ENCODE measurements around the gene SPACDR.
A peak's percentile ranks its signal among the peaks of the same experiment; 100 is the strongest.
"Not testable (repeated sequence)": the region's sequence is repeated elsewhere in the genome, so short reads cannot be mapped to it uniquely, and the experiment has no call there.

Gene SPACDR

GRCh38 chr7:100465299-100465698 is 1.2 kb upstream of the SPACDR start:
- no peak for DNase-seq

GRCh38 chr7:100464791-100465190 is 731 bp upstream of the SPACDR start:
- DNase-seq, result no peak

- DNase-seq, result no peak
These were observed 7.0 kb downstream of the SPACDR start for GRCh38 chr7:100457033-100457432.

- no peak for DNase-seq
These were observed 7.5 kb downstream of the SPACDR start for GRCh38 chr7:100456562-100456961.

- no peak for DNase-seq
These were observed 8.9 kb downstream of the SPACDR start for GRCh38 chr7:100455206-100455605.

GRCh38 chr7:100453854-100454253 is 10.2 kb downstream of the SPACDR start:
- not testable (repeated sequence) for DNase-seq

GRCh38 chr7:100452513-100452912 is 11.5 kb downstream of the SPACDR start:
- DNase-seq, result no peak

GRCh38 chr7:100449190-100449795 is 14.8 kb downstream of the SPACDR start:
- no peak for DNase-seq

- DNase-seq, result not testable (repeated sequence)
These were observed 16.7 kb downstream of the SPACDR start for GRCh38 chr7:100447363-100447762.

- DNase-seq, result no peak
These were observed 18.0 kb downstream of the SPACDR start for GRCh38 chr7:100446040-100446439.

- peak; percentile 74 to 76 for DNase-seq
These were observed 19.5 kb downstream of the SPACDR start for GRCh38 chr7:100444311-100445278.

GRCh38 chr7:100443096-100443840 is 20.8 kb downstream of the SPACDR start:
- no peak for DNase-seq

GRCh38 chr7:100441641-100442535 is 22.2 kb downstream of the SPACDR start:
- no peak for DNase-seq

GRCh38 chr7:100439244-100439643 is 24.8 kb downstream of the SPACDR start:
- DNase-seq, result not testable (repeated sequence)

- not testable (repeated sequence) for DNase-seq
These were observed 25.3 kb downstream of the SPACDR start for GRCh38 chr7:100438731-100439130.

- no peak for DNase-seq
These were observed 25.9 kb downstream of the SPACDR start for GRCh38 chr7:100438172-100438571.

- DNase-seq, result no peak
These were observed 26.6 kb downstream of the SPACDR start for GRCh38 chr7:100437150-100438100.

- peak; percentile 25 to 28 for DNase-seq
These were observed 28.4 kb downstream of the SPACDR start for GRCh38 chr7:100435401-100436304.

- no peak for DNase-seq
These were observed 29.5 kb downstream of the SPACDR start for GRCh38 chr7:100434297-100435144.
